ENCODE measurements around the gene MAP3K20. TPM values are rescaled to one million over a fixed set of nuclear protein-coding genes. Genes with fewer than 3 reads are reported as not detected.

Gene MAP3K20
- total and polyA plus RNA-seq, 10 of the 15 experiments (the other 5 are each of a cell fraction or from before 2014, with no cell fraction given) = 0.04 to 5.6 (median 2.3) TPM

DNA sequence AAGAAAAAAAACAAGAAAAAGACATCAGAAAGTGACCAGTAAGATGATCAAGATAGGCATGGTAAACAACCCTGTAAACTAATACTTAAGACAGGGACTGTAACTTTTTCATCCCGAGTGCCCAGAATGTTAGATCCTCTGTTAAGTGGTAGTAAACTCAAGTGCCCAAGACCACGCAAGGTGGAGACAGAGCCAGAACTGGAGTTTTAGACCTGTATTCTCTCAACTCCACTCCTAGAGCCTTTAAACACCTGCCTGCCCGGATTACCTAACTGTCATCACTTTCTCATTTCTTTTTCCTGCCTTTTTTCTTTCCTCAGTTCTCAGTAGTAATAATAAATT lies 203.9 kb downstream of the MAP3K20 start:
- Histone ChIP-seq H2AFZ (ENCODE audit: control insufficient read depth, low read depth, low read length) (no peak overlapping the region), H3K36me3 (ENCODE audit: control insufficient read depth in 2 of 2, insufficient read depth in 2 of 2, low read length in 1 of 2) (no peaks in the 10 kb centered on the region), H3K4me2 (ENCODE audit: control insufficient read depth, insufficient read depth) (no peak overlapping the region), H3K79me2 (ENCODE audit: control insufficient read depth, insufficient read depth, low read length) (no peaks in the 10 kb centered on the region), H3K4me3 (no peak overlapping the region), H3K27me3 (replicated peaks in 1 of 2; ENCODE audit: control insufficient read depth in 2 of 2, insufficient read depth in 2 of 2, low read length in 1 of 2) (no peaks in the 10 kb centered on the region), H3K4me1 (ENCODE audit: control insufficient read depth, insufficient read depth, low read length) (no peaks in the 10 kb centered on the region), H3K9ac (ENCODE audit: control insufficient read depth, insufficient read depth, low read length) (no peak overlapping the region), H3K9me3 (replicated peaks; ENCODE audit: control insufficient read depth, insufficient read depth, low read length) (no peaks in the 10 kb centered on the region; the same call in 2 of the 3 replicates), H3K27ac (ENCODE audit: control insufficient read depth, insufficient read depth) (no peak overlapping the region), H4K20me1 (ENCODE audit: control insufficient read depth, insufficient read depth) (no peaks in the 10 kb centered on the region)
- BruUV-seq (replicated peaks) = no TSS peak
- TF ChIP-seq MTA3 (IDR thresholded peaks at IDR 0.05; ENCODE audit: borderline replicate concordance, low read length) (no peak), YY1 (IDR thresholded peaks at IDR 0.05; ENCODE audit: low read depth, low read length) (no peak), RUNX3 (IDR thresholded peaks at IDR 0.05; ENCODE audit: low read length) (0 out of 2 replicates have a peak, but pooled peaks have one; percentile 1)
- WGBS (ENCODE audit: insufficient coverage, insufficient replicate concordance, low lambda C conversion rate, missing lambda C conversion rate) = 65% methylated on average over 3 of the region's 3 CpGs
- intact Hi-C loops (cut with micrococcal nuclease; ENCODE audit: unreplicated experiment) (no loop called here), in situ Hi-C loops (cut with MboI) (no loop called here)
- CTCF ChIA-PET = interaction anchor here (0.7 to 1.5 kb wide), 3 partner anchors 9 to 253 kb away, joined by 3 to 5 read pairs (median 3); no protein-coding TSS in a partner anchor
- SMC1A ChIA-PET (ENCODE audit: uncharacterized antibody, unreplicated experiment) = no interaction called here
- no peak for DNase-seq (ENCODE audit: low read depth, low spot score)
- no peak for ATAC-seq
- RAD21 ChIA-PET (ENCODE audit: unreplicated experiment) = no interaction called here
- POLR2A ChIA-PET = no interaction called here
- no peak for FAIRE-seq

- ATAC-seq = no peak
- BruUV-seq (replicated peaks) = no TSS peak
- SMC1A ChIA-PET (ENCODE audit: uncharacterized antibody, unreplicated experiment) = no interaction called here
- TF ChIP-seq SMARCA5 (IDR thresholded peaks at IDR 0.05) = no peak
- TF ChIP-seq, protein P1, sequence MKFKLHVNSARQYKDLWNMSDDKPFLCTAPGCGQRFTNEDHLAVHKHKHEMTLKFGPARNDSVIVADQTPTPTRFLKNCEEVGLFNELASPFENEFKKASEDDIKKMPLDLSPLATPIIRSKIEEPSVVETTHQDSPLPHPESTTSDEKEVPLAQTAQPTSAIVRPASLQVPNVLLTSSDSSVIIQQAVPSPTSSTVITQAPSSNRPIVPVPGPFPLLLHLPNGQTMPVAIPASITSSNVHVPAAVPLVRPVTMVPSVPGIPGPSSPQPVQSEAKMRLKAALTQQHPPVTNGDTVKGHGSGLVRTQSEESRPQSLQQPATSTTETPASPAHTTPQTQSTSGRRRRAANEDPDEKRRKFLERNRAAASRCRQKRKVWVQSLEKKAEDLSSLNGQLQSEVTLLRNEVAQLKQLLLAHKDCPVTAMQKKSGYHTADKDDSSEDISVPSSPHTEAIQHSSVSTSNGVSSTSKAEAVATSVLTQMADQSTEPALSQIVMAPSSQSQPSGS (IDR thresholded peaks at IDR 0.05; ENCODE audit: low read length) = no peak
- TF ChIP-seq, protein P2, sequence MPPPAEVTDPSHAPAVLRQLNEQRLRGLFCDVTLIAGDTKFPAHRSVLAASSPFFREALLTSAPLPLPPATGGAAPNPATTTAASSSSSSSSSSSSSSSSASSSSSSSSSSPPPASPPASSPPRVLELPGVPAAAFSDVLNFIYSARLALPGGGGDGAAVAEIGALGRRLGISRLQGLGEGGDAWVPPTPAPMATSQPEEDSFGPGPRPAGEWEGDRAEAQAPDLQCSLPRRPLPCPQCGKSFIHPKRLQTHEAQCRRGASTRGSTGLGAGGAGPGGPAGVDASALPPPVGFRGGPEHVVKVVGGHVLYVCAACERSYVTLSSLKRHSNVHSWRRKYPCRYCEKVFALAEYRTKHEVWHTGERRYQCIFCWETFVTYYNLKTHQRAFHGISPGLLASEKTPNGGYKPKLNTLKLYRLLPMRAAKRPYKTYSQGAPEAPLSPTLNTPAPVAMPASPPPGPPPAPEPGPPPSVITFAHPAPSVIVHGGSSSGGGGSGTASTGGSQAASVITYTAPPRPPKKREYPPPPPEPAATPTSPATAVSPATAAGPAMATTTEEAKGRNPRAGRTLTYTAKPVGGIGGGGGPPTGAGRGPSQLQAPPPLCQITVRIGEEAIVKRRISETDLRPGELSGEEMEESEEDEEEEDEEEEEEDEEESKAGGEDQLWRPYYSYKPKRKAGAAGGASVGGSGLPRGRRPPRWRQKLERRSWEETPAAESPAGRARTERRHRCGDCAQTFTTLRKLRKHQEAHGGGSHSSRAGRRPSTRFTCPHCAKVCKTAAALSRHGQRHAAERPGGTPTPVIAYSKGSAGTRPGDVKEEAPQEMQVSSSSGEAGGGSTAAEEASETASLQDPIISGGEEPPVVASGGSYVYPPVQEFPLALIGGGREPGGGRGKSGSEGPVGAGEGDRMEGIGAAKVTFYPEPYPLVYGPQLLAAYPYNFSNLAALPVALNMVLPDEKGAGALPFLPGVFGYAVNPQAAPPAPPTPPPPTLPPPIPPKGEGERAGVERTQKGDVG (CRISPR knock-in tag; IDR thresholded peaks at IDR 0.05) = no peak
- TF ChIP-seq USF2 (IDR thresholded peaks at IDR 0.05; ENCODE audit: borderline replicate concordance, low read depth, low read length) = no peak
- TF ChIP-seq CREB1 (IDR thresholded peaks at IDR 0.05; ENCODE audit: low read depth) = no peak
- no peak for TF ChIP-seq POLR2AphosphoS2 (IDR thresholded peaks at IDR 0.05; ENCODE audit: low read depth, low read length)
- TF ChIP-seq MAX (IDR thresholded peaks at IDR 0.05; ENCODE audit: low read depth, low read length) = no peak
- TF ChIP-seq RAD51 (IDR thresholded peaks at IDR 0.05) = no peak
- TF ChIP-seq, protein P3, sequence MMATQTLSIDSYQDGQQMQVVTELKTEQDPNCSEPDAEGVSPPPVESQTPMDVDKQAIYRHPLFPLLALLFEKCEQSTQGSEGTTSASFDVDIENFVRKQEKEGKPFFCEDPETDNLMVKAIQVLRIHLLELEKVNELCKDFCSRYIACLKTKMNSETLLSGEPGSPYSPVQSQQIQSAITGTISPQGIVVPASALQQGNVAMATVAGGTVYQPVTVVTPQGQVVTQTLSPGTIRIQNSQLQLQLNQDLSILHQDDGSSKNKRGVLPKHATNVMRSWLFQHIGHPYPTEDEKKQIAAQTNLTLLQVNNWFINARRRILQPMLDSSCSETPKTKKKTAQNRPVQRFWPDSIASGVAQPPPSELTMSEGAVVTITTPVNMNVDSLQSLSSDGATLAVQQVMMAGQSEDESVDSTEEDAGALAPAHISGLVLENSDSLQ (IDR thresholded peaks at IDR 0.05) = no peak
Observed at GRCh38 chr2:173280853-173281252, 205.2 kb downstream of the MAP3K20 start.

More at GRCh38 chr2:173280853-173281252, 205.2 kb downstream of the MAP3K20 start:
- H3K79me2 ChIP-seq (ENCODE audit: control insufficient read depth, insufficient read depth, low read length) = no peaks in the 10 kb centered on the region
- H3K4me2 ChIP-seq (ENCODE audit: control insufficient read depth, insufficient read depth) = no peak overlapping the region
- POLR2A ChIA-PET = no interaction called here
- in situ Hi-C loops (cut with MboI) (no loop called here), intact Hi-C loops (cut with micrococcal nuclease; ENCODE audit: unreplicated experiment) (no loop called here)
- WGBS (ENCODE audit: insufficient coverage, insufficient replicate concordance, low lambda C conversion rate, missing lambda C conversion rate) = 46% methylated on average over 11 of the region's 11 CpGs
- FAIRE-seq (no peak), DNase-seq (ENCODE audit: low read depth, low spot score) (no peak)
- H3K4me3 ChIP-seq = no peak overlapping the region
- no peaks in the 10 kb centered on the region for H3K27me3 ChIP-seq (replicated peaks in 1 of 2; ENCODE audit: control insufficient read depth in 2 of 2, insufficient read depth in 2 of 2, low read length in 1 of 2)
- RAD21 ChIA-PET (ENCODE audit: unreplicated experiment) = no interaction called here
- CTCF ChIA-PET = interaction anchor here (1.5 kb wide), 1 partner anchor 122 kb away, joined by 5 read pairs; no protein-coding TSS in a partner anchor
- H3K4me1 ChIP-seq (ENCODE audit: control insufficient read depth, insufficient read depth, low read length) = peaks cover 2% of the 10 kb centered on the region; the same call in 1 of the 2 replicates
- no peak overlapping the region for H3K9ac ChIP-seq (ENCODE audit: control insufficient read depth, insufficient read depth, low read length)
- H3K9me3 ChIP-seq (replicated peaks; ENCODE audit: control insufficient read depth, insufficient read depth, low read length) = no peaks in the 10 kb centered on the region; the same call in 2 of the 3 replicates
- no peaks in the 10 kb centered on the region for H4K20me1 ChIP-seq (ENCODE audit: control insufficient read depth, insufficient read depth)
- H2AFZ ChIP-seq (ENCODE audit: control insufficient read depth, low read depth, low read length) = no peak overlapping the region
- no peaks in the 10 kb centered on the region for H3K36me3 ChIP-seq (ENCODE audit: control insufficient read depth in 2 of 2, insufficient read depth in 2 of 2, low read length in 1 of 2)
- H3K27ac ChIP-seq (ENCODE audit: control insufficient read depth, insufficient read depth) = no peak overlapping the region
